ENCODE results near the gene DR1.

DR1 gene

GRCh38 chr1:93306920-93307319, 38.8 kb upstream of the DR1 start:
- H3K4me3 ChIP-seq (replicated peaks; ENCODE audit: low read depth, low read length): no peak overlapping the region
- DNase-seq (ENCODE audit: extremely low read depth, insufficient read length): no peak
- H3K27me3 ChIP-seq (replicated peaks; ENCODE audit: control insufficient read depth, insufficient read depth, low read length): no peaks in the 10 kb centered on the region
- no peaks in the 10 kb centered on the region for H3K36me3 ChIP-seq (ENCODE audit: control insufficient read depth, insufficient read depth, low read length)
- TF ChIP-seq, protein P1, sequence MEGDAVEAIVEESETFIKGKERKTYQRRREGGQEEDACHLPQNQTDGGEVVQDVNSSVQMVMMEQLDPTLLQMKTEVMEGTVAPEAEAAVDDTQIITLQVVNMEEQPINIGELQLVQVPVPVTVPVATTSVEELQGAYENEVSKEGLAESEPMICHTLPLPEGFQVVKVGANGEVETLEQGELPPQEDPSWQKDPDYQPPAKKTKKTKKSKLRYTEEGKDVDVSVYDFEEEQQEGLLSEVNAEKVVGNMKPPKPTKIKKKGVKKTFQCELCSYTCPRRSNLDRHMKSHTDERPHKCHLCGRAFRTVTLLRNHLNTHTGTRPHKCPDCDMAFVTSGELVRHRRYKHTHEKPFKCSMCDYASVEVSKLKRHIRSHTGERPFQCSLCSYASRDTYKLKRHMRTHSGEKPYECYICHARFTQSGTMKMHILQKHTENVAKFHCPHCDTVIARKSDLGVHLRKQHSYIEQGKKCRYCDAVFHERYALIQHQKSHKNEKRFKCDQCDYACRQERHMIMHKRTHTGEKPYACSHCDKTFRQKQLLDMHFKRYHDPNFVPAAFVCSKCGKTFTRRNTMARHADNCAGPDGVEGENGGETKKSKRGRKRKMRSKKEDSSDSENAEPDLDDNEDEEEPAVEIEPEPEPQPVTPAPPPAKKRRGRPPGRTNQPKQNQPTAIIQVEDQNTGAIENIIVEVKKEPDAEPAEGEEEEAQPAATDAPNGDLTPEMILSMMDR (IDR thresholded peaks at IDR 0.05; ENCODE audit: insufficient read depth, low read length, poor library complexity, severe bottlenecking): no peak

- Histone ChIP-seq H3K27me3 (replicated peaks; ENCODE audit: control insufficient read depth, insufficient read depth, low read length) (no peaks in the 10 kb centered on the region), H3K4me3 (replicated peaks; ENCODE audit: low read depth, low read length) (no peak overlapping the region), H3K36me3 (ENCODE audit: control insufficient read depth, insufficient read depth, low read length) (no peaks in the 10 kb centered on the region; the same call in none of the 2 replicates)
- no peak for DNase-seq (ENCODE audit: extremely low read depth, insufficient read length)
- TF ChIP-seq, protein P1 (IDR thresholded peaks at IDR 0.05; ENCODE audit: insufficient read depth, low read length, poor library complexity, severe bottlenecking): no peak
Observed at GRCh38 chr1:93313026-93313425, 32.7 kb upstream of the DR1 start.

DNA sequence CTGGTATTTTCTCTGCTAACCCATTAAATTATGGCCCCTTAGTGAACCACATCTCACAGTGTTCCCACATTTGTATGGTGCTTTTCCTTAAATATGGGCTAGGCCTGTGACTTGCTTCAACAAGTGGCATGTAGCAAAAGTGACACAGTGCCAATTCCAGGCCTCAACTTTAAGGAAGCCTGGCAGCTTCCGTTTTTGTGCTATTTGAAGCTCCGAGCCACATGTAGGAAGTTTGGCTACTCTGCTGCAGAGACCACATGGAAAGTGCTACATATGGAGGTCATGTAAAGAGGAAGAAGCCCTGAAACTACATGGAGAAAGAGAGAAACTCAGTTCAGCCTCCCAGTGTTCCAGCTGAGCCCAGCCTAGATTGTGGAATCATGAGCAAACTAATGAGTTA, 28.5 kb upstream of the DR1 start:
- Histone ChIP-seq H3K27me3 (replicated peaks; ENCODE audit: control insufficient read depth, insufficient read depth, low read length) (no peaks in the 10 kb centered on the region), H3K36me3 (ENCODE audit: control insufficient read depth, insufficient read depth, low read length) (no peaks in the 10 kb centered on the region; the same call in none of the 2 replicates), H3K4me3 (replicated peaks; ENCODE audit: low read depth, low read length) (no peak overlapping the region)
- TF ChIP-seq, protein P1 (IDR thresholded peaks at IDR 0.05; ENCODE audit: insufficient read depth, low read length, poor library complexity, severe bottlenecking): no peak
- DNase-seq (ENCODE audit: extremely low read depth, insufficient read length): no peak

DNA sequence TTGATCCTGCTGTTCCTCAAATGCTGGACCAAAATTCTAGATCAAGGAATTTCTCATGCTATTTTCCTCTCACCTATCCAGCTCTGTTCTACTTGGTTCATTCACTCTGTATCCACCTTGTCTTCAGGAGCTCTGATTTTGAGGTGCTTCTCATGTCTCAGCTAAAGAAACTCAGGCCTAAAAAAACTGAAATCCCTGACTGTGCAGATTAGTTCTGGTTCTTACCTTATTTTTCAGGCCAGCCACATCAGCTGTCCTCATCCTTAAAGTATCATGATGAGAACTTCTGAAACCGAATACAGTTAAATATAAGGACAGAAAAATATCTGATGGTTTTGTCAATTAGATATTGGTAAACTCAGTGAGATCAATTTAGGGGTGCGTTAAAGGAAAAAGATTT, 27.8 kb upstream of the DR1 start:
- DNase-seq (ENCODE audit: extremely low read depth, insufficient read length): no peak
- Histone ChIP-seq H3K36me3 (ENCODE audit: control insufficient read depth, insufficient read depth, low read length) (no peaks in the 10 kb centered on the region; the same call in none of the 2 replicates), H3K27me3 (replicated peaks; ENCODE audit: control insufficient read depth, insufficient read depth, low read length) (no peaks in the 10 kb centered on the region), H3K4me3 (replicated peaks; ENCODE audit: low read depth, low read length) (no peak overlapping the region)
- TF ChIP-seq, protein P1 (IDR thresholded peaks at IDR 0.05; ENCODE audit: insufficient read depth, low read length, poor library complexity, severe bottlenecking): no peak

DNA sequence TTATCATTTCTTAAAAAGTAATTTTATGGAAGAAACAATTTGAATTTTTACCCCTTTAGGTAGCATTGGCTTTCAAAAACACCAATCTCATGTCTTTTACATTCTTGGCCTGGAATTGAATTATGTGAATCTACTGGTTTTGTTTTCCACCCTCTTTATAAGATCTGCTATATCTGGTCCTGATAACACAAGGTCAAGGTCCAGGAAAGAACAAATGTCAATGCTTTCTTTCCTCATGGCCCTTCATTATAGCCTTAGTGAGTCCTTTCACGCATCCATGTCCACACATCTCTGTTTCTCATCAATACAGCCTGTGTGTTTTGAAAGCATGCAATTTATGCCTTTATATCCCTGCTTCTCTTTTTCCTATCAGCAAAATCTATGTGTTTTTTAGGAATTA, 24.0 kb upstream of the DR1 start:
- no peak for DNase-seq (ENCODE audit: extremely low read depth, insufficient read length)

More for the DNA sequence above, 24.0 kb upstream of the DR1 start:
- no peaks in the 10 kb centered on the region for H3K27me3 ChIP-seq (replicated peaks; ENCODE audit: control insufficient read depth, insufficient read depth, low read length)
- TF ChIP-seq, protein P1 (IDR thresholded peaks at IDR 0.05; ENCODE audit: insufficient read depth, low read length, poor library complexity, severe bottlenecking): no peak
- peaks cover 3% of the 10 kb centered on the region; the same call in 1 of the 2 replicates for H3K36me3 ChIP-seq (ENCODE audit: control insufficient read depth, insufficient read depth, low read length)
- H3K4me3 ChIP-seq (replicated peaks; ENCODE audit: low read depth, low read length): no peak overlapping the region
